Kidney epithelial cell (primary cell): ENCODE measurements around the gene SRGAP2B. TPM values are rescaled to one million over a fixed set of nuclear protein-coding genes. Genes with fewer than 3 reads are reported as not detected.
"Not testable (repeated sequence)": the region's sequence is repeated elsewhere in the genome, so short reads cannot be mapped to it uniquely, and the experiment has no call there.

ENCODE experiments used
- DNase-seq: peaks from one replicate; pipeline ENCODE4 v3.0.0-alpha.2; 2010; ENCODE audit warnings: low read depth
- H3K27me3 ChIP-seq: 2 replicates; pipeline ENCODE4 v1.6.0; 2011; ENCODE audit warnings: low read length; ENCODE audit not compliant: control insufficient read depth, insufficient read depth
- H3K36me3 ChIP-seq: 2 replicates; pipeline ENCODE4 v1.5.1; 2011; ENCODE audit warnings: low read length; ENCODE audit not compliant: control insufficient read depth, insufficient read depth
- H3K4me3 ChIP-seq: 2 replicates; pipeline ENCODE4 v1.5.1; 2011; ENCODE audit warnings: low read depth, mild to moderate bottlenecking, control low read depth, low read length
- total RNA-seq: library from RNA; depleted of rRNA; stranded (reverse); fragments of >200 nt; gene quantifications from 2 replicates; pipeline ENCODE4 v1.2.3, GENCODE V29; 2015

The SRGAP2B gene
- total RNA-seq, 1 donor from 2014 or later: 11.4 TPM

- H3K36me3 ChIP-seq, DNase-seq, H3K27me3 ChIP-seq, H3K4me3 ChIP-seq: not testable (repeated sequence)
Observed at GRCh38 chr1:145000743-145001326, 94.3 kb downstream of the SRGAP2B start.

DNA sequence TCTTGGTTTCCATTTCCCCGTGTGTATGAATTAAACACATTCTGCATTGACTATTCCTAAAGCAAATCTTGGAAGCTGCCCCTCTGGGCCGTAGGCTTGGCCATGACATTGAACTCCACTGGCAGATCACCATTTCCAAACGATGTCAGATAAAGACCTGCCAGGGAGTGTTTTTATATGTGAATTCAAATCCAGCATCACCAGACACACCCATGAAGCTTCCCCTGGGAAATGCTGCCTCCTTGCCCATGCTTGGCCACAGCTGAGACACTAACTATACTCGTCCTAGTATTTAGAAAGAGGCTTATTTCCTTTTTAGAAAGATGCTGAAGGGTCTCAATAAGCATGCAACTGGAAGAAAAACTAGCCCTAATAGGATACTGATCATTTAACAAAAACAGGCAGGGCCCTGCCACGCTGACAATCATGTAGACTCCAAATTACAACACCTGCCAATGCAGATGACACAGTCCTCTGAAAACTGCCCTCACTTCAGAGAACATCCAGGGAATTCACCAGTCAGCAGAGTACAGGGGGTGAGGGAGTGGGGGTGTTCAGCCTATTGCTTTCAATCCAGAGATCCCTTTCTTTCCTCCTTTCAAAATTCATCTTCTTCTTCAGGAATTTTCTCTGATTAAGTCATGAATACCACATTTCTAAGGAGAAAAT, 94.9 kb downstream of the SRGAP2B start:
- H3K27me3 ChIP-seq: not testable (repeated sequence)

DNA sequence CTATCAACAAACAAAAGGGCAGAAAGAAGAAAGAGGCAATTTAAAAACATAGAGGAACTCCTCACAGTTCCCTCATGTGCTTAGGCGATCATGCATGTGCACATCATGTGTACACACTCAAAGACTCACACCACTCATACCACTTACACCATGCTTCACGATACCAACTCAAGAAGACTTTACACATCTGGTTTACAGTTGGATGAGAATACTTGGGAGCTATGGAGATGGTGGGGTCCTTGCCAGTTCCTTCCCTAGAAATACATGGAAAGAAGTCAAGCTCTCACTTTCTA, 96.2 kb downstream of the SRGAP2B start:
- H3K4me3 ChIP-seq, H3K36me3 ChIP-seq: not testable (repeated sequence)

More for the DNA sequence above, 94.9 kb downstream of the SRGAP2B start:
- not testable (repeated sequence) for H3K4me3 ChIP-seq, DNase-seq, H3K36me3 ChIP-seq

DNA sequence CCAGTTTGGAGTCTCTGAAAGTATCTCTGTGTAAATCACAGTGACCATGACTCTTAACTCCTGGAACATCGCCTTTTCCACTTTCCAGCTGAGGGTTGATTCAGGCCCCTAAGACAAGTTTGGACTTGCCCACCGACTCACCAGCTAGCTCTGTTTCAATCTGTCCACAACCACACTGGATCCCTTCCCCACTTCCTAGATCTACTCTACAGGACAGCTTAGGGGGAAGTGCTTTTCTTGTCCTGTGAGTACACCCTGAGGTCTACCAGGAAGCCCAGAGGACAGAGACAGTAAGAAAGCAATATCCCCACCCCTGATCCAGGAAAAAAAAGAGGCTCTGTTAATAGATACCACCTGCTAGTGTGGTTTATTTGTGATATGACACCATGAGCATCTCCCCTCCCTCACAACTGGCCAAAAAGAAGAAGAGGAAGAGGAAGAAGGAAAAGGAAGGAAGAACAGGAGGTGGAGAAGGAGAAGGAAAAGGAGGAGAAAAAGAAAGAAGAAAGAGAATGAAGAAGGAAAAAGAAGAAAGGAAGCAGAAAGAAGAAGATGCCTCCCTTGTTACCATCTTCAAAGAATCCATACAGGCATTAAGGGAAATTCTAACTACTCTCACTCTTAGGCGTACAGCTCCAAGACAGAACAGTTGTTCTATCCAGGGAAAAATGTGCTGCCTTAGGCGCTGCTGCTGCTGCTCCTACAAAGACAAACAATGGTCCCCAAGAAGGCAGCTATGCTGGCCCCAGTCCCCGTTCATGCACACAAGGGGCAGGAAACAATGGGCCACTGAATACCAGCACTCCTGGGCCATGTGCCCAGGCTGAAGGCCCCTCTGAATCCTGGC, 96.8 kb downstream of the SRGAP2B start:
- not testable (repeated sequence) for H3K4me3 ChIP-seq, DNase-seq, H3K27me3 ChIP-seq, H3K36me3 ChIP-seq

More for the DNA sequence above, 96.2 kb downstream of the SRGAP2B start:
- not testable (repeated sequence) for DNase-seq, H3K27me3 ChIP-seq

- not testable (repeated sequence) for H3K27me3 ChIP-seq, H3K36me3 ChIP-seq, H3K4me3 ChIP-seq
- peak; percentile 5 for DNase-seq
Observed at GRCh38 chr1:144995833-144996410, 99.2 kb downstream of the SRGAP2B start.

GRCh38 chr1:144992915-144993314, 102.2 kb downstream of the SRGAP2B start:
- peak; percentile 67 for DNase-seq
- H3K4me3 ChIP-seq, H3K27me3 ChIP-seq, H3K36me3 ChIP-seq: not testable (repeated sequence)

DNA sequence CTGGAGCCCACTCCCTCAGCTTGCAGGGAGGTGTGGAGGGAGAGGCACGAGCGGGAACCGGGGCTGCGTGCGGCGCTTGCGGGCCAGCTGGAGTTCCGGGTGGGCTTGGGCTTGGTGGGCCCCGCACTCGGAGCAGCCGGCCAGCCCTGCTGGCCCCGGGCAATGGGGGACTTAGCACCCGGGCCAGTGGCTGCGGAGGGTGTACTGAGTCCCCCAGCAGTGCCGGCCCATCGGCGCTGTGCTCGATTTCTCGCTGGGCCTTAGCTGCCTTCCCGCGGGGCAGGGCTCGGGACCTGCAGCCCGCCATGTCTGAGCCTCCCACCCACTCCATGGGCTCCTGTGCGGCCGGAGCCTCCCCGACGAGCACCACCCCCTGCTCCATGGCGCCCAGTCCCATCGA, 104.5 kb downstream of the SRGAP2B start:
- not testable (repeated sequence) for H3K4me3 ChIP-seq, H3K27me3 ChIP-seq, DNase-seq

GRCh38 chr1:144987131-144987530, 108.0 kb downstream of the SRGAP2B start:
- not testable (repeated sequence) for DNase-seq, H3K27me3 ChIP-seq, H3K36me3 ChIP-seq, H3K4me3 ChIP-seq

More for the DNA sequence above, 104.5 kb downstream of the SRGAP2B start:
- H3K36me3 ChIP-seq: not testable (repeated sequence)

- H3K36me3 ChIP-seq, DNase-seq: not testable (repeated sequence)
Observed at GRCh38 chr1:144986171-144986860, 108.8 kb downstream of the SRGAP2B start.

GRCh38 chr1:144985550-144986170, 109.5 kb downstream of the SRGAP2B start:
- DNase-seq, H3K27me3 ChIP-seq, H3K36me3 ChIP-seq, H3K4me3 ChIP-seq: not testable (repeated sequence)

More at GRCh38 chr1:144986171-144986860, 108.8 kb downstream of the SRGAP2B start:
- not testable (repeated sequence) for H3K4me3 ChIP-seq, H3K27me3 ChIP-seq

DNA sequence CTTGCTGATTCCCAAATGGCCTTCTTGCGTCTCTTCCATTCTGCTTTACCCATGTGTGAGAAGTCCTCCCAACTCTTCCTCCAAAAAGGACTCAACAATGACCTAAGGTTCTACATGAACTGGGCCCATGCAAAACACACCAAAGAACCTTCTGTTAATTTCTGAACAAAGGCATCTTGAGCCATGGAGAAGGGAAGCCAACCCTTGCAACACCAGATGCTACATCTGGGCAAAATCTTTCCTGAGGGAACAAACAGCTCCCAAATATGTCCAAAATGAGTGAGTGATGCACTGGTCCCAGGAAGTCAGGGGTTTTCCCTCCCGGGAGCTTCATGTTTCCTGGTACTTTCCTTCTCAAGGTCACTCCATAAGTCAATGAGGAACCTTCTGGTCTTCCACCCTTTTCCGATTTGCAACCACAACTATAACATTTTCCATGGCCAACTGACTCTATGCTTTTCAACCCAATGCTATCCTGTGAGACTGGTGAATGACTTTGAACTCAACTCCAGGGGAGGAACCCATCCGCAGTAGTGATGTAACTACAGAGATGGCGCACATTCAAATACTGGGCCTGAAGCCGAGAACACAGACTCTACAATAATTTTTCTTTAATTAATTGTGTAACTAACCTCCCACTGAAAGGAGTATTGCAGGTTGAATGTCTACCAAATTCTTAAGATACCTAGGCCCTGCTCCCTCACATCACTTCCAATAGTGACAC, 112.2 kb downstream of the SRGAP2B start:
- not testable (repeated sequence) for H3K27me3 ChIP-seq, H3K36me3 ChIP-seq, H3K4me3 ChIP-seq, DNase-seq

DNA sequence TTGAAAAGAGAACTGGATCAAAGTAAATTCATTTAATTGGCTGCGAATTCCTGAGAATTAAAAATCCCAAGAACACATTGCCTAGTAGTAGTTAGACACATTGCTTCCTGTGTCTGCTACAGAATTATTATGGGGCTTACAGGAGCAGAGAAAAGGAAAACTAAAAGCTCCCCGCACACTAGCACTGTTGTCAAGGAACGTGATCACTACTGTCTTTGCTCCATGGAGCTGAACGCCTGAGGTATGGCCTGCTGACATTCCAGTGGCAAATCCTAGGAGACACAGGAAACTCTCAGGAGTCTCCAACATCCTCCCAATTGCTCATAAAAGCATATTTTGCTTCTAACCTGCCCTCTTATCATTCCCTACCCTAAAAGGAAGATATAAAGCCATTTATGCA, 114.0 kb downstream of the SRGAP2B start:
- not testable (repeated sequence) for H3K36me3 ChIP-seq, DNase-seq, H3K27me3 ChIP-seq, H3K4me3 ChIP-seq

DNA sequence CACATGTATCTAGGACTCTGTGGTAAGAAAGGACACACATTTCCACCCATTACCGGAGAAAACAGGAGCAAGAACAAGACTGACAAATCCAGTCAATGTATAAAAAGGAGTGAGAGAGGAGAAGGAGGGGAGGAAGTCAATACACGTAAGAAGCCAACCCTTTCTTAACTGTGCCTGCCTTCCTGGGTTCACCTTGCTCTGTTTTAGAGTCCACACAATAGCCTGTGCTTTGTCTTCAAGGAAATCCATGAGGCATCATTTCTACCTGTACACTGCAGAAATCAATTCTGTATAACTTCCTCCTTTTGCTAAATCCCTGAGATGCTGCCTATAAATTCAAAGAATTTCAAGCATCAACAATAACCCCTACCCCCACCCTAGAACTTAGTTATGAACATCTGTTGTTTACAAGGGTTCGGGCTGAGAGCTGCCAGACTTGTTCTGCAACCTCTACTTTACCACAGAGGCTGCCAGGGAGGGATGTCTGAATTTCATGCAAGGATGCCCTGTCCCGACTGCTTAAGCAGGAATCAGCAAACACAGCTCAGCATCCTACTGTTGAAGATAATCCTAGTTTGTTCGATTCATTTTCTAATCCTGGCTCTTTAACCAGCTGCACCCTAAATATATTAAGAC, 115.0 kb downstream of the SRGAP2B start:
- H3K27me3 ChIP-seq, DNase-seq, H3K4me3 ChIP-seq: not testable (repeated sequence)

More for the DNA sequence above, 115.0 kb downstream of the SRGAP2B start:
- not testable (repeated sequence) for H3K36me3 ChIP-seq
